GM12892 (cell line): ENCODE data around the gene DCANP1.

ENCODE experiments used
- POLR2A ChIP-seq: IDR thresholded peaks from 2 replicates; pipeline ENCODE4 v1.6.1; 2011; ENCODE audit warnings: low read depth, low read length, control low read depth
- POLR2AphosphoS5 ChIP-seq: IDR thresholded peaks from 2 replicates; pipeline ENCODE4 v1.6.1; 2011; ENCODE audit warnings: low read depth, low read length, control low read depth

DNA sequence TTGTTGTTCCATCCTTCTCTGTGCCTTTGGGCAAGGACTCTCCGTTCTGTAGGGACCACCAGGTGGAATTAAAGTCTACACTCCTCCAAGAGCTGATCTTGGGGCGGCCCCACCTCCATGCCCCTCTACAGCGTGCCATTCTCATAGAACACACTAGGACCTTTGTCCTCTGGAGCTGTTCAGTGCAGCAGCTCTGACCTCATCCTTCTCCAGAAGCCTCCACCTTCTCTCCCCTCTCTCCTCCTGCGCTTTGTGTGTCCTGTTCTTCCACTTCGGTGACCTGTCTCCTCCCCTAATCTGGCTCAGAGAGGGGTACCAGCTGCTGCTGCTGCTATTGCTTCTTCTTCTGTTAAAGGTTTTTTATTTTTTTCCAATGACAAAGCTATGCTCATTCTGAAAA, 46.3 kb downstream of the DCANP1 start:
- TF ChIP-seq POLR2A = no peak
- no peak for TF ChIP-seq POLR2AphosphoS5
